Activated T-cell treated with anti-CD3 and anti-CD28 coated beads for 4 hours (primary cell): Measurements from ENCODE around the gene CLTCL1.

Source experiments
- DNase-seq: peaks from one replicate; pipeline ENCODE4 v3.0.0-alpha.2; 2020

CLTCL1 gene

GRCh38 chr22:19244600-19245352 lies 46.7 kb downstream of the CLTCL1 start:
- DNase-seq, result no peak

GRCh38 chr22:19242699-19243098 lies 48.8 kb downstream of the CLTCL1 start:
- DNase-seq, result no peak

- DNase-seq, result no peak
Observed at GRCh38 chr22:19241593-19241906, 50.0 kb downstream of the CLTCL1 start.

- DNase-seq, result no peak
Observed at GRCh38 chr22:19240813-19241592, 50.5 kb downstream of the CLTCL1 start.

- DNase-seq, result no peak
Observed at GRCh38 chr22:19239464-19239863, 52.1 kb downstream of the CLTCL1 start.

GRCh38 chr22:19238900-19239299 lies 52.6 kb downstream of the CLTCL1 start:
- no peak for DNase-seq

GRCh38 chr22:19235874-19236273 lies 55.6 kb downstream of the CLTCL1 start:
- no peak for DNase-seq

- no peak for DNase-seq
Observed at GRCh38 chr22:19234126-19234896, 57.2 kb downstream of the CLTCL1 start.

- DNase-seq, result no peak
Observed at GRCh38 chr22:19233189-19233661, 58.3 kb downstream of the CLTCL1 start.

GRCh38 chr22:19232623-19233022 lies 58.9 kb downstream of the CLTCL1 start:
- no peak for DNase-seq

GRCh38 chr22:19231986-19232385 lies 59.5 kb downstream of the CLTCL1 start:
- DNase-seq, result no peak

- DNase-seq, result no peak
Observed at GRCh38 chr22:19229600-19229999, 61.9 kb downstream of the CLTCL1 start.

GRCh38 chr22:19228179-19228578 lies 63.3 kb downstream of the CLTCL1 start:
- DNase-seq, result no peak

- DNase-seq, result no peak
Observed at GRCh38 chr22:19226428-19226827, 65.1 kb downstream of the CLTCL1 start.

GRCh38 chr22:19225560-19225959 lies 66.0 kb downstream of the CLTCL1 start:
- DNase-seq, result no peak

GRCh38 chr22:19224985-19225384 lies 66.5 kb downstream of the CLTCL1 start:
- no peak for DNase-seq

- no peak for DNase-seq
Observed at GRCh38 chr22:19224557-19224956, 67.0 kb downstream of the CLTCL1 start.

GRCh38 chr22:19223617-19224016 lies 67.9 kb downstream of the CLTCL1 start:
- DNase-seq, result no peak

- DNase-seq, result no peak
Observed at GRCh38 chr22:19223110-19223509, 68.4 kb downstream of the CLTCL1 start.

GRCh38 chr22:19222242-19223005 lies 69.1 kb downstream of the CLTCL1 start:
- no peak for DNase-seq

- DNase-seq, result no peak
Observed at GRCh38 chr22:19220867-19221266, 70.7 kb downstream of the CLTCL1 start.

- no peak for DNase-seq
Observed at GRCh38 chr22:19218541-19219233, 72.8 kb downstream of the CLTCL1 start.
